ENCODE results near the gene BIRC7.

- no peak for TF ChIP-seq CTCF (conservative IDR thresholded peaks at IDR 0.05; ENCODE audit: low read depth, low read length)
- no peak for TF ChIP-seq CEBPB (IDR thresholded peaks at IDR 0.05; ENCODE audit: low read depth, low read length)
- no peak for TF ChIP-seq RFX5 (IDR thresholded peaks at IDR 0.05; ENCODE audit: low read depth, low read length)
- no peak for TF ChIP-seq FOS (IDR thresholded peaks at IDR 0.05; ENCODE audit: low read depth, low read length)
- TF ChIP-seq BHLHE40 (IDR thresholded peaks at IDR 0.05; ENCODE audit: low read depth, low read length): no peak
- no peak for TF ChIP-seq USF2 (IDR thresholded peaks at IDR 0.05; ENCODE audit: low read depth, low read length)
- TF ChIP-seq POLR2A (IDR thresholded peaks at IDR 0.05; ENCODE audit: low read depth, low read length): no peak
- TF ChIP-seq CHD1 (IDR thresholded peaks at IDR 0.05; ENCODE audit: low read depth, low read length): no peak
- TF ChIP-seq MAFK (IDR thresholded peaks at IDR 0.05; ENCODE audit: low read depth, low read length): peak; percentile 67
Measured at GRCh38 chr20:63248835-63249591, 13.3 kb downstream of the BIRC7 start.

All from IMR-90 (cell line).